Measurements from ENCODE around the gene RSRC1. TPM values are rescaled to one million over a fixed set of nuclear protein-coding genes. Genes with fewer than 3 reads are reported as not detected.
A peak's percentile ranks its signal among the peaks of the same experiment; 100 is the strongest.

RSRC1 gene
- total and polyA plus RNA-seq, 8 donors = 7.7 to 19.9 (median 10.2) TPM

- H3K27ac ChIP-seq = no peak overlapping the region
- intact Hi-C loops (cut with DNase I) = no loop called here
- no peaks in the 10 kb centered on the region for H3K36me3 ChIP-seq
- peak overlapping the region in 3 of 4 donors; percentile 9 to 46 (median 39) for H3K4me3 ChIP-seq
- TF ChIP-seq CTCF (IDR thresholded peaks at IDR 0.05) = no peak
- DNase-seq (peak in 2 of 6 donors; percentile 26 to 72), FAIRE-seq (no peak), ATAC-seq (peak in 3 of 4 donors; percentile 3 to 41 (median 9))
- 2 to 3% methylated on average over 39 to 45 of the region's 45 CpGs for WGBS, 2 donors
- H3K27me3 ChIP-seq = peaks cover 8 to 59% (median 27%) of the 10 kb centered on the region in 4 donors
- no peaks in the 10 kb centered on the region for H3K9me3 ChIP-seq
- peaks cover 0 to 9% (median under 1%) of the 10 kb centered on the region in 3 donors for H3K4me1 ChIP-seq
These were observed 4.1 kb upstream of the RSRC1 start for GRCh38 chr3:158105710-158106253.

GRCh38 chr3:158106766-158107471 lies 3.0 kb upstream of the RSRC1 start:
- H3K27ac ChIP-seq = no peak overlapping the region
- FAIRE-seq (no peak), DNase-seq (peak in 2 of 6 donors; percentile 54 to 63), ATAC-seq (no peak)
- intact Hi-C loops (cut with DNase I) = no loop called here
- no peaks in the 10 kb centered on the region for H3K9me3 ChIP-seq
- TF ChIP-seq CTCF (IDR thresholded peaks at IDR 0.05) = no peak
- 6 to 7% methylated on average over 37 of the region's 37 CpGs for WGBS, 2 donors
- H3K36me3 ChIP-seq = no peaks in the 10 kb centered on the region
- no peak overlapping the region for H3K4me3 ChIP-seq
- H3K4me1 ChIP-seq = peaks cover 0 to 14% (median 6%) of the 10 kb centered on the region in 3 donors
- H3K27me3 ChIP-seq = peaks cover 2 to 48% (median 25%) of the 10 kb centered on the region in 4 donors

- TF ChIP-seq CTCF (IDR thresholded peaks at IDR 0.05) = no peak
- FAIRE-seq (no peak), DNase-seq (no peak), ATAC-seq (no peak)
- no peak overlapping the region for H3K27ac ChIP-seq
- 21 to 23% methylated on average over 15 of the region's 15 CpGs for WGBS, 2 donors
- no peaks in the 10 kb centered on the region for H3K36me3 ChIP-seq
- H3K27me3 ChIP-seq = peaks cover 0 to 39% (median 19%) of the 10 kb centered on the region in 4 donors
- intact Hi-C loops (cut with DNase I) = no loop called here
- H3K9me3 ChIP-seq = no peaks in the 10 kb centered on the region
- H3K4me3 ChIP-seq = no peak overlapping the region
- peaks cover 0 to 14% (median 6%) of the 10 kb centered on the region in 3 donors for H3K4me1 ChIP-seq
These were observed 2.1 kb upstream of the RSRC1 start for GRCh38 chr3:158107605-158108444.

- FAIRE-seq (no peak), DNase-seq (no peak), ATAC-seq (no peak)
- Histone ChIP-seq H3K9me3 (no peaks in the 10 kb centered on the region), H3K27me3 (peaks cover 0 to 33% (median 13%) of the 10 kb centered on the region in 4 donors), H3K36me3 (no peaks in the 10 kb centered on the region), H3K4me1 (peaks cover 0 to 9% (median 6%) of the 10 kb centered on the region in 3 donors), H3K4me3 (no peak overlapping the region), H3K27ac (no peak overlapping the region)
- intact Hi-C loops (cut with DNase I) = no loop called here
- TF ChIP-seq CTCF (IDR thresholded peaks at IDR 0.05) = no peak
- WGBS, 2 donors = 32 to 40% methylated on average over 2 of the region's 2 CpGs
These were observed 1.4 kb upstream of the RSRC1 start for GRCh38 chr3:158108445-158108985.
